Mesendoderm (in vitro differentiated cells): ENCODE data around the gene KLK15.

Experiments
- DNase-seq: peaks from one replicate; pipeline ENCODE4 v3.0.0; 2013
- H2AK5ac ChIP-seq: 2 replicates; pipeline ENCODE4 v1.6.1; 2013; ENCODE audit warnings: low read length, inconsistent platforms
- H2BK120ac ChIP-seq: 2 replicates; pipeline ENCODE4 v1.6.1; 2013; ENCODE audit warnings: low read depth, mild to moderate bottlenecking, low read length, moderate library complexity, mixed read lengths
- H2BK15ac ChIP-seq: replicated peaks from 2 replicates; pipeline ENCODE4 v1.6.1; 2013; ENCODE audit warnings: low read depth, mild to moderate bottlenecking, moderate library complexity
- H2BK5ac ChIP-seq: 2 replicates; pipeline ENCODE4 v1.6.1; 2013; ENCODE audit warnings: low read length, inconsistent platforms
- H3K18ac ChIP-seq: 2 replicates; pipeline ENCODE4 v1.6.1; 2013; ENCODE audit warnings: mild to moderate bottlenecking, low read length, mixed read lengths
- H3K23ac ChIP-seq: one replicate; pipeline ENCODE4 v1.6.1; 2013; ENCODE audit warnings: low read length
- H3K27ac ChIP-seq: 2 replicates; pipeline ENCODE4 v1.5.1; 2013; ENCODE audit warnings: low read depth, mild to moderate bottlenecking, inconsistent platforms, low read length, moderate library complexity
- H3K27me3 ChIP-seq: 2 replicates; pipeline ENCODE4 v1.6.1; 2013; ENCODE audit warnings: low read length, control low read depth, mild to moderate bottlenecking, inconsistent platforms; ENCODE audit not compliant: insufficient read depth, poor library complexity
- H3K36me3 ChIP-seq: 2 replicates; pipeline ENCODE4 v1.6.1; 2013; ENCODE audit warnings: low read length, inconsistent platforms; ENCODE audit not compliant: control insufficient read depth, insufficient read depth
- H3K4ac ChIP-seq: one replicate; pipeline ENCODE4 v1.6.1; 2013; ENCODE audit warnings: low read depth, mild to moderate bottlenecking, low read length, moderate library complexity
- H3K4me1 ChIP-seq: 2 replicates; pipeline ENCODE4 v1.6.1; 2013; ENCODE audit warnings: low read depth, low read length, inconsistent platforms; ENCODE audit not compliant: control insufficient read depth
- H3K4me2 ChIP-seq: 2 replicates; pipeline ENCODE4 v1.6.1; 2013; ENCODE audit warnings: low read length
- H3K4me3 ChIP-seq: 2 replicates; pipeline ENCODE4 v1.5.1; 2013; ENCODE audit warnings: mild to moderate bottlenecking, low read length
- H3K56ac ChIP-seq: one replicate; pipeline ENCODE4 v1.6.1; 2013; ENCODE audit warnings: low read length
- H3K79me1 ChIP-seq: 2 replicates; pipeline ENCODE4 v1.6.1; 2013; ENCODE audit warnings: low read length, inconsistent platforms
- H3K79me2 ChIP-seq: 2 replicates; pipeline ENCODE4 v1.6.1; 2013; ENCODE audit warnings: mild to moderate bottlenecking, low read length; ENCODE audit not compliant: control insufficient read depth, insufficient read depth
- H3K9ac ChIP-seq: 2 replicates; pipeline ENCODE4 v1.6.1; 2013; ENCODE audit warnings: low read length, inconsistent platforms
- H4K5ac ChIP-seq: one replicate; pipeline ENCODE4 v1.6.1; 2013; ENCODE audit warnings: low read length
- H4K8ac ChIP-seq: one replicate; pipeline ENCODE4 v1.6.1; 2013; ENCODE audit warnings: low read depth, mild to moderate bottlenecking, control low read depth, low read length, moderate library complexity
- WGBS: extraction: QIAGEN DNeasy Blood & Tissue Kit; methylation state at CpG from one replicate; pipeline ENCODE4 v1.1.7; 2013; ENCODE audit warnings: low lambda C conversion rate, missing lambda C conversion rate; ENCODE audit not compliant: insufficient coverage; ENCODE audit errors: extremely low coverage; 5-methylcytosine and 5-hydroxymethylcytosine counted together

Gene KLK15

GRCh38 chr19:50831026-50831396, 2.4 kb downstream of the KLK15 start:
- Histone ChIP-seq H3K27ac (no peak overlapping the region), H3K27me3 (peaks cover 2% of the 10 kb centered on the region), H3K79me2 (no peaks in the 10 kb centered on the region), H3K4me3 (no peak overlapping the region), H3K79me1 (no peaks in the 10 kb centered on the region), H3K4me2 (no peak overlapping the region), H4K5ac (no peak overlapping the region), H3K23ac (no peak overlapping the region), H3K4ac (no peak overlapping the region), H2BK15ac (no peak overlapping the region), H2AK5ac (no peak overlapping the region), H3K9ac (no peak overlapping the region), H3K36me3 (no peaks in the 10 kb centered on the region), H2BK5ac (no peak overlapping the region), H3K4me1 (no peaks in the 10 kb centered on the region), H3K56ac (no peak overlapping the region), H3K18ac (no peak overlapping the region), H4K8ac (no peak overlapping the region), H2BK120ac (no peak overlapping the region)
- no CpG with 5 or more reads among the region's 7 CpGs for WGBS
- DNase-seq: no peak

GRCh38 chr19:50830266-50831025, 2.9 kb downstream of the KLK15 start:
- Histone ChIP-seq H4K8ac (no peak overlapping the region), H3K4ac (no peak overlapping the region), H2AK5ac (no peak overlapping the region), H3K18ac (no peak overlapping the region), H2BK15ac (no peak overlapping the region), H3K79me1 (no peaks in the 10 kb centered on the region), H3K27ac (no peak overlapping the region), H3K9ac (no peak overlapping the region), H3K56ac (no peak overlapping the region), H3K4me1 (no peaks in the 10 kb centered on the region), H3K23ac (no peak overlapping the region), H3K36me3 (no peaks in the 10 kb centered on the region), H3K79me2 (no peaks in the 10 kb centered on the region), H3K27me3 (peaks cover 2% of the 10 kb centered on the region), H2BK120ac (no peak overlapping the region), H3K4me3 (no peak overlapping the region), H2BK5ac (no peak overlapping the region), H4K5ac (no peak overlapping the region), H3K4me2 (no peak overlapping the region)
- no CpG with 5 or more reads among the region's 17 CpGs for WGBS
- no peak for DNase-seq

- H2BK5ac ChIP-seq: no peak overlapping the region
- no peak overlapping the region for H3K18ac ChIP-seq
- H3K79me1 ChIP-seq: no peaks in the 10 kb centered on the region
- no peaks in the 10 kb centered on the region for H3K4me1 ChIP-seq
- no peak for DNase-seq
- H4K5ac ChIP-seq: no peak overlapping the region
- no peak overlapping the region for H2BK120ac ChIP-seq
- H3K79me2 ChIP-seq: no peaks in the 10 kb centered on the region
- no peaks in the 10 kb centered on the region for H3K27me3 ChIP-seq
- WGBS: no CpG with 5 or more reads among the region's 5 CpGs
- H4K8ac ChIP-seq: no peak overlapping the region
- no peak overlapping the region for H2BK15ac ChIP-seq
- H3K9ac ChIP-seq: no peak overlapping the region
- H3K23ac ChIP-seq: no peak overlapping the region
- no peak overlapping the region for H3K4me3 ChIP-seq
- H2AK5ac ChIP-seq: no peak overlapping the region
- no peak overlapping the region for H3K4ac ChIP-seq
- H3K56ac ChIP-seq: no peak overlapping the region
- no peak overlapping the region for H3K27ac ChIP-seq
- no peak overlapping the region for H3K4me2 ChIP-seq
- H3K36me3 ChIP-seq: no peaks in the 10 kb centered on the region
Measured at GRCh38 chr19:50829801-50830200, 3.6 kb downstream of the KLK15 start.

GRCh38 chr19:50827476-50827875, 5.9 kb downstream of the KLK15 start:
- Histone ChIP-seq H3K4ac (no peak overlapping the region), H3K36me3 (no peaks in the 10 kb centered on the region), H4K5ac (no peak overlapping the region), H2BK5ac (no peak overlapping the region), H2BK15ac (no peak overlapping the region), H3K79me2 (no peaks in the 10 kb centered on the region), H2AK5ac (no peak overlapping the region), H3K4me3 (no peak overlapping the region), H3K23ac (no peak overlapping the region), H3K4me2 (no peak overlapping the region), H3K4me1 (no peaks in the 10 kb centered on the region), H3K79me1 (no peaks in the 10 kb centered on the region), H3K27me3 (no peaks in the 10 kb centered on the region), H3K56ac (no peak overlapping the region), H2BK120ac (no peak overlapping the region), H4K8ac (no peak overlapping the region), H3K9ac (no peak overlapping the region), H3K18ac (no peak overlapping the region), H3K27ac (no peak overlapping the region)
- no CpG with 5 or more reads among the region's 14 CpGs for WGBS
- no peak for DNase-seq

GRCh38 chr19:50826492-50827240, 6.7 kb downstream of the KLK15 start:
- Histone ChIP-seq H2BK120ac (no peak overlapping the region), H3K36me3 (no peaks in the 10 kb centered on the region), H3K4ac (no peak overlapping the region), H3K4me2 (no peak overlapping the region), H2BK15ac (no peak overlapping the region), H3K9ac (no peak overlapping the region), H3K56ac (no peak overlapping the region), H3K4me1 (no peaks in the 10 kb centered on the region), H4K5ac (no peak overlapping the region), H2BK5ac (no peak overlapping the region), H3K27me3 (no peaks in the 10 kb centered on the region), H3K18ac (no peak overlapping the region), H2AK5ac (no peak overlapping the region), H3K23ac (no peak overlapping the region), H3K79me2 (no peaks in the 10 kb centered on the region), H4K8ac (no peak overlapping the region), H3K27ac (no peak overlapping the region), H3K4me3 (no peak overlapping the region), H3K79me1 (no peaks in the 10 kb centered on the region)
- WGBS: no CpG with 5 or more reads among the region's 43 CpGs
- no peak for DNase-seq
